Measurements from ENCODE around the gene CAGE1.

Gene CAGE1

GRCh38 chr6:7389451-7390225 is at the start of gene CAGE1, which contains the start of gene RIOK1:
TSS of gene CAGE1 (minus strand) at chr6:7389742. CDS start at chr6:7387173, 2,569 bp downstream.
TSS of gene RIOK1 (plus strand) at chr6:7389808. CDS start at chr6:7390003, 195 bp downstream.
- DNase-seq (ENCODE audit: low read depth in 1 of 2, low spot score in 1 of 2): peak; percentile 90

GRCh38 chr6:7439228-7439627 is 49.7 kb upstream of the CAGE1 start:
- DNase-seq (ENCODE audit: low read depth in 1 of 2, low spot score in 1 of 2): no peak

GRCh38 chr6:7438011-7438410 is 48.5 kb upstream of the CAGE1 start:
- DNase-seq (ENCODE audit: low read depth in 1 of 2, low spot score in 1 of 2): no peak

- no peak for DNase-seq (ENCODE audit: low read depth in 1 of 2, low spot score in 1 of 2)
Measured at GRCh38 chr6:7434672-7435071, 45.1 kb upstream of the CAGE1 start.

- DNase-seq (ENCODE audit: low read depth in 1 of 2, low spot score in 1 of 2): no peak
Measured at GRCh38 chr6:7433121-7433617, 43.6 kb upstream of the CAGE1 start.

GRCh38 chr6:7432391-7433120 is 43.0 kb upstream of the CAGE1 start:
- DNase-seq (ENCODE audit: low read depth in 1 of 2, low spot score in 1 of 2): no peak

GRCh38 chr6:7431674-7432390 is 42.3 kb upstream of the CAGE1 start:
- no peak for DNase-seq (ENCODE audit: low read depth in 1 of 2, low spot score in 1 of 2)

- no peak for DNase-seq (ENCODE audit: low read depth in 1 of 2, low spot score in 1 of 2)
Measured at GRCh38 chr6:7431313-7431673, 41.8 kb upstream of the CAGE1 start.

- DNase-seq (ENCODE audit: low read depth in 1 of 2, low spot score in 1 of 2): no peak
Measured at GRCh38 chr6:7426447-7427169, 37.1 kb upstream of the CAGE1 start.

- no peak for DNase-seq (ENCODE audit: low read depth in 1 of 2, low spot score in 1 of 2)
Measured at GRCh38 chr6:7425808-7426190, 36.3 kb upstream of the CAGE1 start.

- no peak for DNase-seq (ENCODE audit: low read depth in 1 of 2, low spot score in 1 of 2)
Measured at GRCh38 chr6:7424967-7425807, 35.6 kb upstream of the CAGE1 start.

GRCh38 chr6:7424058-7424457 is 34.5 kb upstream of the CAGE1 start:
- DNase-seq (ENCODE audit: low read depth in 1 of 2, low spot score in 1 of 2): no peak

- no peak for DNase-seq (ENCODE audit: low read depth in 1 of 2, low spot score in 1 of 2)
Measured at GRCh38 chr6:7421066-7421465, 31.5 kb upstream of the CAGE1 start.

GRCh38 chr6:7419065-7419464 is 29.5 kb upstream of the CAGE1 start:
- no peak for DNase-seq (ENCODE audit: low read depth in 1 of 2, low spot score in 1 of 2)

GRCh38 chr6:7418238-7418905 is 28.8 kb upstream of the CAGE1 start:
- no peak for DNase-seq (ENCODE audit: low read depth in 1 of 2, low spot score in 1 of 2)

- no peak for DNase-seq (ENCODE audit: low read depth in 1 of 2, low spot score in 1 of 2)
Measured at GRCh38 chr6:7417684-7418083, 28.1 kb upstream of the CAGE1 start.

GRCh38 chr6:7414811-7415210 is 25.3 kb upstream of the CAGE1 start:
- DNase-seq (ENCODE audit: low read depth in 1 of 2, low spot score in 1 of 2): no peak

- no peak for DNase-seq (ENCODE audit: low read depth in 1 of 2, low spot score in 1 of 2)
Measured at GRCh38 chr6:7413151-7413823, 23.7 kb upstream of the CAGE1 start.

GRCh38 chr6:7411328-7411727 is 21.8 kb upstream of the CAGE1 start:
- no peak for DNase-seq (ENCODE audit: low read depth in 1 of 2, low spot score in 1 of 2)

Data from activated T-helper 1 cell treated with anti-CD3 and anti-CD28 coated beads, Interleukin-2, amount 50 U/mL, for 16 hours (primary cell).